Spleen (tissue), 7 donors: ENCODE results near the gene SS18.

Source experiments
- POLR2A ChIP-seq, 3 donors: fragments of 450-650 bp; IDR thresholded peaks; one replicate each; pipeline ENCODE4 v1.5.1; 2017; ENCODE audit warnings: antibody characterized with exemption in 3 of 3, mild to moderate bottlenecking in 1 of 3
- TF ChIP-seq, protein P1 (sequence below), 11 experiments: fragments of 200-600 bp in 7 of 11; fragments of 450-650 bp in 4 of 11; sonication (generic) in 4 of 11; IDR thresholded peaks in 8 of 11; conservative IDR thresholded peaks in 3 of 11; 1 replicate in 7 of 11; 2 replicates in 4 of 11; pipeline versions ENCODE4 v1.4.0 to v1.8.0; 2016 to 2021; ENCODE audit warnings: antibody characterized with exemption in 11 of 11, inconsistent platforms in 4 of 11, mild to moderate bottlenecking in 1 of 11
- donor health status: DM: no; HTN: no; CAD: no; lungs with moderate emphysema.
- donor health status: DM: no; HTN: no; CAD: no.
- donor health status: DM: no; HTN: no; CAD: no.

- TF ChIP-seq, protein P1, sequence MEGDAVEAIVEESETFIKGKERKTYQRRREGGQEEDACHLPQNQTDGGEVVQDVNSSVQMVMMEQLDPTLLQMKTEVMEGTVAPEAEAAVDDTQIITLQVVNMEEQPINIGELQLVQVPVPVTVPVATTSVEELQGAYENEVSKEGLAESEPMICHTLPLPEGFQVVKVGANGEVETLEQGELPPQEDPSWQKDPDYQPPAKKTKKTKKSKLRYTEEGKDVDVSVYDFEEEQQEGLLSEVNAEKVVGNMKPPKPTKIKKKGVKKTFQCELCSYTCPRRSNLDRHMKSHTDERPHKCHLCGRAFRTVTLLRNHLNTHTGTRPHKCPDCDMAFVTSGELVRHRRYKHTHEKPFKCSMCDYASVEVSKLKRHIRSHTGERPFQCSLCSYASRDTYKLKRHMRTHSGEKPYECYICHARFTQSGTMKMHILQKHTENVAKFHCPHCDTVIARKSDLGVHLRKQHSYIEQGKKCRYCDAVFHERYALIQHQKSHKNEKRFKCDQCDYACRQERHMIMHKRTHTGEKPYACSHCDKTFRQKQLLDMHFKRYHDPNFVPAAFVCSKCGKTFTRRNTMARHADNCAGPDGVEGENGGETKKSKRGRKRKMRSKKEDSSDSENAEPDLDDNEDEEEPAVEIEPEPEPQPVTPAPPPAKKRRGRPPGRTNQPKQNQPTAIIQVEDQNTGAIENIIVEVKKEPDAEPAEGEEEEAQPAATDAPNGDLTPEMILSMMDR (IDR thresholded peaks at IDR 0.05 in 8 of 11, conservative IDR thresholded peaks at IDR 0.05 in 3 of 11): no peak
- TF ChIP-seq POLR2A (IDR thresholded peaks at IDR 0.05): no peak
Measured at GRCh38 chr18:26044807-26045206, 45.6 kb downstream of the SS18 start.
